Activated naive CD8-positive, alpha-beta T cell (primary cell): Measurements from ENCODE around the gene DPP6.

Experiments
- H3K27ac Mint-ChIP-seq: one replicate; pipeline ENCODE4 v1.8.0; 2021; ENCODE audit warnings: mixed read lengths
- H3K27me3 Mint-ChIP-seq: one replicate; pipeline ENCODE4 v1.8.0; 2021; ENCODE audit warnings: mixed read lengths
- H3K36me3 Mint-ChIP-seq: one replicate; pipeline ENCODE4 v1.8.0; 2021; ENCODE audit warnings: mixed read lengths
- H3K4me1 Mint-ChIP-seq: one replicate; pipeline ENCODE4 v1.8.0; 2021; ENCODE audit warnings: low read depth, mixed read lengths
- H3K4me3 Mint-ChIP-seq: one replicate; pipeline ENCODE4 v1.8.0; 2021; ENCODE audit warnings: mild to moderate bottlenecking, mixed read lengths
- H3K9me3 Mint-ChIP-seq: one replicate; pipeline ENCODE4 v1.8.0; 2021; ENCODE audit warnings: low read depth, mixed read lengths

DPP6 gene

DNA sequence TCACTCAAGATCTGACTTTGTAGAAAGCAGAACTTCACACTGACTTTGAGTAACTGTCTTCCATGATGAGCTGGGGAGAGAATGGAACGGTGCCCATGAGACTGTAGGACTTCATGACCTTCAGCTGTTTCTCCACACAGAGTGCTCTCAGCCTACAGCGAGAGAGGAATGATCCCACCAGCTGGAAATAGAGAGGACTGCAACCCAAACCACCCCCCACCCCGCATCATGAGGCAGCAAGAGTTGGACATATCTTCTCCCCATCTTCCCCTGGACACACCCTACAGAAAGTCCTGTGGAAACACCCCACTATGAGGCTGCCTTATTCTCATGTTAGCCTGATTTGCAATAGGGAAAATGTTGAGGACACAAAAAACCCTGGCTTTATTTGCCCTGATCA, 638.2 kb downstream of the DPP6 start:
- Mint-ChIP-seq H3K4me1 (no peaks in the 10 kb centered on the region), H3K36me3 (no peaks in the 10 kb centered on the region), H3K27ac (no peak overlapping the region), H3K9me3 (no peaks in the 10 kb centered on the region), H3K4me3 (no peak overlapping the region), H3K27me3 (no peaks in the 10 kb centered on the region)

DNA sequence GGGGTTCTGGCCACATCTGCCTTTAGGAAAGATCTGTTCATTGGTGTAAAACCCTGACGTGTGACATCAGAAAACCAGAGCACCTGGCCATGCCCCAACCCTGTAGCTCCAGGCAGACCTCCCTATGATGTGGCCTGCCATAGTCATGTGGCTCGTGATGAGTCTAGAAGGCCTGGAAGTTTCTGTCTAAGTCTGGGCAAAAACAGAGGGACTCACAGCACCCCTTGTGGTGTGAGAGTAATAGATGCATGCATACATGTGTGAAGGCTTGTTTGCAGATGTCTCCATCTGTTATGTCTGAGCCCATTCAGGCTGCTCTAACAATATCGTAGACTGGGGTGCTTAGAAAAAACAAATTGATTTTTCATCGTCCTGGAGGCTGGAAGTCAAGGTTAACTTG, 641.5 kb downstream of the DPP6 start:
- Mint-ChIP-seq H3K9me3 (no peaks in the 10 kb centered on the region), H3K27me3 (peaks cover 2% of the 10 kb centered on the region), H3K4me3 (no peak overlapping the region), H3K27ac (no peak overlapping the region), H3K4me1 (no peaks in the 10 kb centered on the region), H3K36me3 (no peaks in the 10 kb centered on the region)

DNA sequence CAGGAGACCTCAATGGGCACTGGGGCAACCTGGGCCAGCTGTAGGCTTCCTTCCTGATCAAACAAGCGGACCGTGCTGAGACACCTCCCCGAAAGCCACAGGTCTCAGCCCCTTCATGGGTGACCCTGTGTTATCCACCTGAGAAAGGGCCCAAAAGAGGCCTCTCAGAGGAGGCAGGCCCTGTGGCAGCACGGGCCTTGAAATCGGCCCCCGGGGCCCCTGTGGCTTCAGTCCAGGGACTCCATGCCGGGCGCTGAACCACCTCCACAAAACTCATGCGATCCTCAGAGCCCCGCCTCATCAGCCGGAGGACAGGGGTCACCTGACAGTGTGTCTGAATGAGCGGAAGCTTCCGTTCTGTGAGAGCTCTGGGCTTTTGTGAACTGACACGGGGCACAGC, 643.6 kb downstream of the DPP6 start:
- Mint-ChIP-seq H3K27me3 (peaks cover 2% of the 10 kb centered on the region), H3K4me1 (no peaks in the 10 kb centered on the region), H3K9me3 (no peaks in the 10 kb centered on the region), H3K4me3 (no peak overlapping the region), H3K27ac (no peak overlapping the region), H3K36me3 (no peaks in the 10 kb centered on the region)

DNA sequence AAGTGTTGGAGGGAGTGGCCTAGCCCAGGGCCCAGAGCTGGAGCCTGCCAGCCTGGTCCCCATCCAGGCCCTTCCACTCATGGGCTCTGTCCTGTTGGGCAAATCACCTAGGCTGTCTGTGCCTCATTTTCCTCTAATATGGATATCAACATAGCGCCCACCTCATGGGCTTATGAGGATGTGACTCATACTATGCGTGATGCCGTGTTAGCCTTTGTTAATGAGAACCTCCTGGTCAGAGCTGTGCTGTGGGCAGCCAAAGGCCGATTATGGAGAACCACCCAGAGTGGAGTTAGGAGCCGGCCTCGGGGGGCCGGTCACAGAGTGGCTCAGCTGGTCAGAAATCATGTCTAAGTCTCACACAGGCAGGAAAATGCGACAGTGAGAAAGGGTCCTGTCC, 644.4 kb downstream of the DPP6 start:
- H3K36me3 Mint-ChIP-seq: no peaks in the 10 kb centered on the region
- H3K4me3 Mint-ChIP-seq: no peak overlapping the region
- H3K27me3 Mint-ChIP-seq: peaks cover 2% of the 10 kb centered on the region
- no peaks in the 10 kb centered on the region for H3K9me3 Mint-ChIP-seq
- H3K4me1 Mint-ChIP-seq: no peaks in the 10 kb centered on the region
- H3K27ac Mint-ChIP-seq: no peak overlapping the region

DNA sequence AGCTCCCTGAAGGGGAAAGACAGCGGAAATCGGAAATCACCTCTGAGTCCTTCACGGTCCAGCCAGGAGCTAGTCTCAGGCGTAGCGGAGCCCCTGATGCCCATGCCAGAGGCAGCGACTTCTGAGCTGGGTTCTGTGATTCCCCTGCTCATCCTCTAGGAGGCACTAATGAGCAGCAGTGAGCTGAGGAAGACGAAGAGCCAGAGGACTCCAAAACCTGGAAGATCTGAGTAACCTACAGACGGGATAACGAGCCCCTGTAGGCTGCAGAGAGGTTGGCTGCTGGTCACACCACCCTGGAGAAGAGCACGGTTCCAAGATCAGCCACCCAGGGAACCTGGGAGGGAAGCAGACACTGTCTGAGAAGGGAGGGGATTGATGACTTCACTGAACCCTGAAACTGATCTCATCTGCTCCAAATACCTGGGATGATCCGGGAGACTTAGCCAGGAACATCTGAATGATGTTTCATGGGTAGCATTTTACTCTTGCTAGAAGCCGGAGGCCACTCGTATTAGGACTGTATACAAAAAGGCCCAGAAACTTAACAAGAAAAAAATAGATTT, 646.6 kb downstream of the DPP6 start:
- no peak overlapping the region for H3K27ac Mint-ChIP-seq
- no peak overlapping the region for H3K4me3 Mint-ChIP-seq
- H3K36me3 Mint-ChIP-seq: no peaks in the 10 kb centered on the region
- no peaks in the 10 kb centered on the region for H3K4me1 Mint-ChIP-seq
- peaks cover 2% of the 10 kb centered on the region for H3K27me3 Mint-ChIP-seq
- H3K9me3 Mint-ChIP-seq: no peaks in the 10 kb centered on the region

DNA sequence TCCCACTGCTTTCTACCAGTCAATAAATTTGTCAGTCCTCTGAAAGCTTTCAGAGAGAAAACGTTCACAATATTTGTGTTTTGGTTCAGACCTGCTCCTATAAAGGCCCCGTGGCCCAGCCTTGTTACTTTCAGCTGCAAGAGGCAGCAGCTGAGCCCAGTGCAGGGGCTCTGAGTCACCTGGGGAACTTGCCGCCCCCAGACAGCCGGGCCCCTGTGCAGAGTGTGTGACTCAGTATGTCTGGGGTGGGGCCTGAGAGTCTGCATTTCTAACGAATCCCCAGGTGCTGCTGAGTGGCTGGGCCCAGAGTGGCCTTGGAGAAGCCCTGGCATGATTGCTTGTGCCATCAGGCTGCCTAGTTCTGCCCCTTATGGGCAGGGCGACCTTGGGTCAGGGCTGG, 647.2 kb downstream of the DPP6 start:
- Mint-ChIP-seq H3K27ac (no peak overlapping the region), H3K36me3 (no peaks in the 10 kb centered on the region), H3K27me3 (peaks cover 2% of the 10 kb centered on the region), H3K4me3 (no peak overlapping the region), H3K9me3 (peaks cover 4% of the 10 kb centered on the region), H3K4me1 (no peaks in the 10 kb centered on the region)

DNA sequence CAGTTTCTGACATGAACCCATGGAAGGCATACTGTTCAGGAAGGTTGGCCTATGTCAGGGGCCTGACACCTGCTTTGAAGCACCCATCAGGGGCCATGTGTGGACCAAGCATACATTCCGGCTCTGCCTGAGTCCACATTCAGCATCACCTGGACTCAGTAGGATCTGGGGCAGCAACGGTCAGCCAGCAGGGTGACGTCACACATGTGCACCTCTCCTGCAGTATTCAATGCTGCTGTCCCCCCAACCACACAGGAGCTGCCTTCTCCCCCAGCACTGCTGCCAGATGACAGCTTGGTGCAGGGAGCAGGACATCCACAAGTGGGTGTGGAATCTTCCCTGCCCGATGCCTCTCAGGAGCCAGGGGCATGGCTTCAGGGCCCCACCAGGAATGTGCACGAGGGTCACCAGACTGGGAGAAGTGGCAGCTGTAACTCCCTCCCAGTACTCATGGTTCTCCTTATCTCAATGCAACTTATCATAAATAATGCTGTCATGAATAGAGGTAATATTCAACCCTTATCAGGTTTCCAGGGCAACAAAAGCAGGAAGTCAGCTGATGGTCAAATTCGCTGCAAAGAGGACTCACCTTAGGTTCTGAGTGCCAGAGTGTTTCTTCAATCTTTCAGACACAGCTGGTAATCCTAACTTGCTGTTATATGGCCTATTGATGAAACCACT, 657.8 kb downstream of the DPP6 start:
- H3K27me3 Mint-ChIP-seq: peaks cover 2% of the 10 kb centered on the region
- H3K9me3 Mint-ChIP-seq: peaks cover 3% of the 10 kb centered on the region
- H3K4me3 Mint-ChIP-seq: no peak overlapping the region

DNA sequence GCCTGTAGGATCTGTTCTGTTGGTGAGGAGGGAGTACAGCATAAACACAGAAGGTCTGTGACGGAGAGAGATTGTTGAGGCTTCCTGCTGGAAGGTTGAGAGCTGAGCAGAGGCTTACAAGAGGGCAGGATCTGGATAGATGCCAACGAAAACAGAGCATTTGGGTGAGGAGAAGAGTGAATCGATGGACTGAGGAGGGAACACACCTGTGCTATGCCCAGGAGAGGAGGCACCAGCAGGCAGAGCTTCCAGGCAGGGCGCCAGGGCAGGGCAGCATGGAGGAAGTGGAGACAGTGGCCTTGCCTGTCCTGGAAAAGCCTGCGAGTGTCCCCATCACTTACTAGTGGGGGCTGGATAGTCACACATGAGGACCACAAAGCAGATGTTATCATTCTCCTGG, 667.8 kb downstream of the DPP6 start:
- Mint-ChIP-seq H3K36me3 (no peaks in the 10 kb centered on the region), H3K9me3 (peaks cover 1% of the 10 kb centered on the region), H3K4me3 (no peak overlapping the region), H3K27me3 (peaks cover 5% of the 10 kb centered on the region), H3K4me1 (no peaks in the 10 kb centered on the region), H3K27ac (no peak overlapping the region)

More for the DNA sequence above, 657.8 kb downstream of the DPP6 start:
- Mint-ChIP-seq H3K4me1 (no peaks in the 10 kb centered on the region), H3K36me3 (no peaks in the 10 kb centered on the region), H3K27ac (no peak overlapping the region)

DNA sequence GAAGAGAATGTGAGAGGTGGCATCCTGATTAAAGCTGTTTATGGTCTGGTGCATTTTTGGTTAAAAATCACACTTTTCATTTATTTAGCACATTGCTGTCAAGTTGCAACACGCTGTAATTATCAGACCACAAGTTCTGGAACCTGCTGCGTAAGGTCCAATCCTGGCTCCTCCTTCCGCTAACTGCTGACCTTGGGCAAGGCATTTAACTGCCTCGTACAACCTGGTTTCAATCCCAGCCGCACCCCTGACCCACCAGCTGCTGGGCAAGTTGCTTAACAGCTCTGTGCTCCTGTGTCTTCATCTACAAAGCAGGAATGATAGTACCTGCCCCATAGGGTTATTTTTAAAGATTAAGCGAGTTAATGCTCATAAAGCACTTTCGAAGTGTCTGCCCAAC, 668.9 kb downstream of the DPP6 start:
- Mint-ChIP-seq H3K36me3 (no peaks in the 10 kb centered on the region), H3K4me1 (no peaks in the 10 kb centered on the region), H3K4me3 (no peak overlapping the region), H3K27ac (no peak overlapping the region), H3K9me3 (peaks cover 9% of the 10 kb centered on the region), H3K27me3 (peaks cover 5% of the 10 kb centered on the region)

DNA sequence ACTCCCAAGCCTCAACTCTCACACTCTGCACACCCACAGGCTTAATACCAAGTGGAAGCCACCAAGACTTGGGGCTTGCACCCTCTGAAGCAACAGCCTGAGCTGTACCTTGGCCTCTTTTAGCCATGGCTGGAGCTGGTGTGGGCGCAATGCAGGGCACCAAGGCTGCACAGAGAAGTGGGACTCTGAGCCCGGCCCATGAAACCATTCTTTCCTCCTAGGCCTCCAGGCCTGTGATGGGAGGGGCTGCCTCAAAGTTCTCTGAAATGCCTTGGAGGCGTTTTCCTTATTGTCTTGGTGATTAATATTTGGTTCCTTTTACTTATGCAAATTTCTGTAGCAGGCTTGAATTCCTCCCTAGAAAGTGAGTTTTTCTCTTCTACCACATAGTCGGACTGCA, 674.2 kb downstream of the DPP6 start:
- no peaks in the 10 kb centered on the region for H3K36me3 Mint-ChIP-seq
- no peaks in the 10 kb centered on the region for H3K4me1 Mint-ChIP-seq
- peaks cover 2% of the 10 kb centered on the region for H3K27me3 Mint-ChIP-seq
- H3K9me3 Mint-ChIP-seq: peaks cover 19% of the 10 kb centered on the region
- no peak overlapping the region for H3K27ac Mint-ChIP-seq
- H3K4me3 Mint-ChIP-seq: no peak overlapping the region

DNA sequence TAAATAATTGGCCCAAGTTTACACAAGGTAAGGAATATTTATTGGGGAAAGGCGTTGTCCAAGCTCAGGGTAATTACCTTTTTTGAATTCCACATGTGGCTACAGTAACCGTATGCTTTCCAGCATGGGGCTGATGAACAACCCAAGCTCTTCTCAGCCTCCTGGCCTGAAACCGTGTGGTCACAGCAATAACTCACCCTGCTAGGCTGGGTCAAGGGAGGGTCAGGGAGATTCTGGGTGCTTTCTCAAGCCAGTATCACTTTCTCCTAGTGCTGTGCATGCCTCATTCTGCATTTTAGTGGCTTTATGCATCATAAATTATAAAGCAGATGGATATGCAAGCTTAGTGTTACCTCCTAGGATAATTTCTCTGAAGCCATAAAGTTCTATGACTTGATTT, 676.9 kb downstream of the DPP6 start:
- no peak overlapping the region for H3K4me3 Mint-ChIP-seq
- H3K27me3 Mint-ChIP-seq: no peaks in the 10 kb centered on the region
- H3K36me3 Mint-ChIP-seq: no peaks in the 10 kb centered on the region
- no peaks in the 10 kb centered on the region for H3K4me1 Mint-ChIP-seq
- H3K9me3 Mint-ChIP-seq: peaks cover 19% of the 10 kb centered on the region
- H3K27ac Mint-ChIP-seq: no peak overlapping the region

DNA sequence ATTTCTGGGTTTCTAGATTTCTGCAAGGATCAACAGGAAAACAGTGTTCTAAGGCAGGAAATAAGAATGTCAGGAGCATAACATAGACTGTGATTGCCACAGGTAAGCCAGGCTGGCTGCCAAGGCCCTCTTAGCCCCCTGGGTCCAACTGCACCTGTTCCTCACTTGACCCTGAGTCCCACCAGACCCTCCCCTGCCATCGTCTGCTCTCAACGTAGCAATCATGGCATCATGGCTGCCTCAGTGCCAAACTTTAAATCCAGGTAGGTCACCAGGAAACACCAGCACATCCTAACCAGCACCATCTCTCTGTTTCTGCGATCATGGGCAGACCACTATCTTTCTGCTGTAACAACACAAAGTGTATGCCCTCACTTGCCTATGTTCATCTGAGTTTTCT, 683.6 kb downstream of the DPP6 start:
- Mint-ChIP-seq H3K9me3 (no peaks in the 10 kb centered on the region), H3K27me3 (no peaks in the 10 kb centered on the region), H3K4me1 (no peaks in the 10 kb centered on the region), H3K27ac (no peak overlapping the region), H3K36me3 (no peaks in the 10 kb centered on the region), H3K4me3 (no peak overlapping the region)

DNA sequence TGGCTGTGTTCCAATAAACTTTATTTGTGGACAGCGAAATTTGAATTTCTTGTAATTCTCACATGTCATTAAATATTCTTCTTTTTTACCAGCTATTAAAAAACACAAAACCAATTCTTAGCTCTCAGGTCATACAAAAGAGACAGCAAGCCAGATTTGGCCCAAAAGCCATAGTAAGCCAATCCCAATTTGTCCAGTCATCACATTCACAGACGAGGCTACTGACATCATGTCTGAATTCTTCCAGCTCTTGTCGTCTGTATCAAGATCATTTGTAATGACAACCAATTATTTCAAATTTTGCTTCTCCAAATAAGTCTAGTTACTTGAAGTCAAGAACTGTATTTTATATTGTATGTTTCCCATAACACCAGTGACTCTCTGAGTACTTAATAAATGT, 684.2 kb downstream of the DPP6 start:
- Mint-ChIP-seq H3K4me1 (no peaks in the 10 kb centered on the region), H3K27ac (no peak overlapping the region), H3K4me3 (no peak overlapping the region), H3K9me3 (no peaks in the 10 kb centered on the region), H3K27me3 (no peaks in the 10 kb centered on the region), H3K36me3 (no peaks in the 10 kb centered on the region)

DNA sequence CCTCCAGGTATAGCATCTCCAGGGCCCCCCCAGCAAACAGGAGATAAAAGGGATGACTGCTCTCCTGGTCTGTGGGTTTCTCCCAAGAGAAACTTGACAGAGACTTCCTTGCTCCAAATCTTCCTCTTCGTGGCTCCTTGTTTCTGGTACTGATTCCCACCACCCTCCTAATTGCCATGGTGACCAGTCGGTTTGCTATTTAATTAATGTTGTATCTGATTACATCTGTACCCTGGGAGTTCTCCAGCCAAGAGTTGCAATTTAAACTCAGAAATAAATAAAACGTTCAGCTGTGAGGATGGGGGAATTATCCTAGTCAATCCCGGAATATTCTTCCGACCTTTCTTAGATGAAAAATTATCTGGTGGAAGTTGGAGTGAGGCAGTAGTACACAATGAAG, 686.0 kb downstream of the DPP6 start:
- Mint-ChIP-seq H3K36me3 (no peaks in the 10 kb centered on the region), H3K4me1 (no peaks in the 10 kb centered on the region), H3K4me3 (no peak overlapping the region), H3K9me3 (no peaks in the 10 kb centered on the region), H3K27ac (no peak overlapping the region), H3K27me3 (peaks cover 5% of the 10 kb centered on the region)

DNA sequence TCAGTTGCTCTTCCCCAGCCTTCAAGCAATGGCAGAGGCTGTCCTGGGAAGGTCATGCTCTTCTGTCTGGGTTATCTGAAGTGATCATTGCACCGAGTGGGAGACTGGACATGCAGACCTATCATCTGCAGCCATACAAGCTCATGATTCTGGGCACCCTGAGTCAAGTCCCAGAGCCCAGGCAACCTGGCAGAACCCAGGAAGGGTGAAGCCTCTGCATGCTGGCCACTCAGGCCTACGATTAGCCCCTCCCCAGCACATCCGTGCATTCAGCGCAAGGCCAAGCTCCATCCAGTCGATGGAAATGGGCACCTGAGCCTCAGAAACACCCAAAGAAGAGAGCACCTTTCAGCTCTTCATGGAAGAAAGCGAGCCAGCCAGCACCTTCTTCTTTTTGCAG, 688.9 kb downstream of the DPP6 start:
- no peak overlapping the region for H3K27ac Mint-ChIP-seq
- H3K36me3 Mint-ChIP-seq: no peaks in the 10 kb centered on the region
- H3K4me1 Mint-ChIP-seq: no peaks in the 10 kb centered on the region
- H3K9me3 Mint-ChIP-seq: no peaks in the 10 kb centered on the region
- peaks cover 9% of the 10 kb centered on the region for H3K27me3 Mint-ChIP-seq
- no peak overlapping the region for H3K4me3 Mint-ChIP-seq

DNA sequence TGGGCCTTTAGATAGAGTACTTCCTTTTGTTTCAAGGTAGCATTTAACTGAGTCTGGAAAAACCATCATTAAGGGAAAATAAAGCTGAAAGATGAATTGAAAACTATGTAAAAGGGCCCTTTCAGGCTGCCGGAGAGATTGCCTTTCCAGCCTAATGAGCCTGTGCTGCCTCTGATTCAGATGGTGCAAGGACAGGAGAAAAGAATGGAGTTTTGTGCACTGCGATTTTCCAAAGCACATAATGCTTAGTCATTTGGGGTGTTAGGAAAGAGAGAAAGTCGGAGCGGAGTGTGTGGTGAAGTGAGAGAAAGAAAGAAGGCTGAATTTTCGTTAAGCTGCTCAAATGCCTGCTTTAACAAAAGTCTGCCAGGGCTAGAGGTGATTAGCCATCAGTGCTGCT, 691.0 kb downstream of the DPP6 start:
- Mint-ChIP-seq H3K27me3 (peaks cover 9% of the 10 kb centered on the region), H3K36me3 (no peaks in the 10 kb centered on the region), H3K27ac (no peak overlapping the region), H3K9me3 (no peaks in the 10 kb centered on the region), H3K4me3 (no peak overlapping the region), H3K4me1 (no peaks in the 10 kb centered on the region)
